GM18870 (cell line): ENCODE data around the gene MEMO1.
"Not testable (repeated sequence)": the region's sequence is repeated elsewhere in the genome, so short reads cannot be mapped to it uniquely, and the experiment has no call there.

Experiments used
- ATAC-seq: cut with Tn5 transposase; IDR thresholded peaks from one replicate; pipeline ENCODE4 v1.9.1; 2021; ENCODE audit warnings: moderate library complexity; ENCODE audit not compliant: unreplicated experiment

Gene MEMO1

GRCh38 chr2:32010670-32011484, at the start of gene MEMO1:
TSS of gene MEMO1 (minus strand) at chr2:32011008. CDS start at chr2:32010247, 761 bp downstream.
- peak; percentile 64 for ATAC-seq

GRCh38 chr2:32060266-32060665, 49.5 kb upstream of the MEMO1 start:
- ATAC-seq = no peak

- ATAC-seq = no peak
These were observed 47.3 kb upstream of the MEMO1 start for GRCh38 chr2:32058130-32058529.

- ATAC-seq = not testable (repeated sequence)
These were observed 43.8 kb upstream of the MEMO1 start for GRCh38 chr2:32054583-32054982.

- no peak for ATAC-seq
These were observed 41.1 kb upstream of the MEMO1 start for GRCh38 chr2:32051836-32052439.

- no peak for ATAC-seq
These were observed 32.8 kb upstream of the MEMO1 start for GRCh38 chr2:32043561-32043960.

- ATAC-seq = peak; percentile 71
These were observed 28.8 kb upstream of the MEMO1 start, which contains the start of gene DPY30 for GRCh38 chr2:32039447-32040219. TSS of gene DPY30 (minus strand) at chr2:32039805. CDS start at chr2:32039456, 349 bp downstream.

- not testable (repeated sequence) for ATAC-seq
These were observed 23.5 kb upstream of the MEMO1 start for GRCh38 chr2:32034198-32034887.

- ATAC-seq = not testable (repeated sequence)
These were observed 8.1 kb upstream of the MEMO1 start for GRCh38 chr2:32018789-32019482.

- ATAC-seq = no peak
These were observed 2.1 kb upstream of the MEMO1 start for GRCh38 chr2:32012872-32013271.

GRCh38 chr2:32011485-32011960, 715 bp upstream of the MEMO1 start:
- ATAC-seq = no peak

GRCh38 chr2:32010280-32010669, 533 bp downstream of the MEMO1 start:
- ATAC-seq = peak; percentile 29

- ATAC-seq = peak; percentile 7
These were observed 1.1 kb downstream of the MEMO1 start for GRCh38 chr2:32009516-32010256.

GRCh38 chr2:32008805-32009515, 1.8 kb downstream of the MEMO1 start:
- no peak for ATAC-seq

- no peak for ATAC-seq
These were observed 3.8 kb downstream of the MEMO1 start for GRCh38 chr2:32007121-32007391.

GRCh38 chr2:32005371-32005976, 5.3 kb downstream of the MEMO1 start:
- ATAC-seq = no peak

GRCh38 chr2:32003791-32004190, 7.0 kb downstream of the MEMO1 start:
- no peak for ATAC-seq

- ATAC-seq = no peak
These were observed 8.4 kb downstream of the MEMO1 start for GRCh38 chr2:32002406-32002805.

- no peak for ATAC-seq
These were observed 11.4 kb downstream of the MEMO1 start for GRCh38 chr2:31999438-31999837.
